Choroid plexus epithelial cell (primary cell): ENCODE results near the gene NKD1.
A peak's percentile ranks its signal among the peaks of the same experiment; 100 is the strongest.

Experiments
- DNase-seq: peaks from one replicate; pipeline ENCODE4 v3.0.0-alpha.2; 2010; ENCODE audit warnings: low read depth
- H3K4me3 ChIP-seq: 2 replicates; pipeline ENCODE4 v1.5.1; 2011; ENCODE audit warnings: low read depth, mild to moderate bottlenecking, control low read depth, low read length, moderate library complexity
- CTCF ChIP-seq: conservative IDR thresholded peaks from 2 replicates; pipeline ENCODE4 v1.5.1; 2011; ENCODE audit warnings: low read depth, mild to moderate bottlenecking, control low read depth, inconsistent platforms, low read length, moderate library complexity

NKD1 gene

GRCh38 chr16:50665128-50665878 is 117.1 kb downstream of the NKD1 start:
- TF ChIP-seq CTCF: peak; percentile 91
- peak; percentile 80 for DNase-seq

GRCh38 chr16:50666658-50667496 is 118.7 kb downstream of the NKD1 start:
- H3K4me3 ChIP-seq: no peak overlapping the region
- no peak for DNase-seq
- no peak for TF ChIP-seq CTCF

More at GRCh38 chr16:50665128-50665878, 117.1 kb downstream of the NKD1 start:
- H3K4me3 ChIP-seq: peak overlapping the region; percentile 59

GRCh38 chr16:50667497-50668367 is 119.5 kb downstream of the NKD1 start:
- TF ChIP-seq CTCF: peak; percentile 30
- H3K4me3 ChIP-seq: no peak overlapping the region
- no peak for DNase-seq

- no peak overlapping the region for H3K4me3 ChIP-seq
- no peak for DNase-seq
- no peak for TF ChIP-seq CTCF
Observed at GRCh38 chr16:50668368-50669008, 120.3 kb downstream of the NKD1 start.

GRCh38 chr16:50669741-50670140 is 121.5 kb downstream of the NKD1 start:
- no peak overlapping the region for H3K4me3 ChIP-seq
- no peak for DNase-seq
- TF ChIP-seq CTCF: no peak

GRCh38 chr16:50670476-50670875 is 122.3 kb downstream of the NKD1 start:
- H3K4me3 ChIP-seq: no peak overlapping the region
- DNase-seq: no peak
- TF ChIP-seq CTCF: no peak
